Rectal smooth muscle tissue (tissue), 1 donor: ENCODE data around the gene HOXA4.

Experiments
- H3K27ac ChIP-seq: one replicate; pipeline ENCODE4 v1.7.0; 2013; ENCODE audit warnings: low read depth, low read length, inconsistent platforms
- H3K27me3 ChIP-seq: one replicate; pipeline ENCODE4 v1.7.0; 2013; ENCODE audit warnings: low read length; ENCODE audit not compliant: control insufficient read depth, insufficient read depth
- H3K36me3 ChIP-seq: one replicate; pipeline ENCODE4 v1.7.0; 2013; ENCODE audit warnings: low read length; ENCODE audit not compliant: control insufficient read depth, insufficient read depth
- H3K4me1 ChIP-seq: one replicate; pipeline ENCODE4 v1.7.0; 2013; ENCODE audit warnings: low read length; ENCODE audit not compliant: control insufficient read depth, insufficient read depth
- H3K4me3 ChIP-seq: one replicate; pipeline ENCODE4 v1.7.0; 2013; ENCODE audit warnings: low read length
- H3K9ac ChIP-seq: one replicate; pipeline ENCODE4 v1.7.0; 2013; ENCODE audit warnings: low read length

HOXA4 gene

DNA sequence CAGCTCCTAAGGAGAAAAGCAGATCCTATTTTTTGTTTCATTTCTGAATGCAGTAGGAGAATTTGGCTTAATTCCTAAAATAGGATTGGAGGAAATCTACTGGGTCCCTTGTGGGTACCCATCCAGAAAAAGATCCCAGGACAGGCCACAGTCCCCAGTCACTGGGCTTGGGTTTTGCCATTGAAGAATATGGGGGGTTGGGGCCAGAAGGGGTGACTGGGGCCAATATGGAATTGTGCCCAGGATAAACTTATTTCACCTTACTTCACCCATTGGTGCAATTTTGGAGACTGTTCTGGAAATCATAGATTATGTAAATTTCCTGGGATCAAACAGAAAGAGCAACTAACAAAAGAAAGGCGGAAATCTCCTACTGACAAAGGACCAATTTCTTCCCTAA is 7.9 kb upstream of the HOXA4 start:
- Histone ChIP-seq H3K36me3 (no peaks in the 10 kb centered on the region), H3K27me3 (no peaks in the 10 kb centered on the region), H3K27ac (peak overlapping the region; percentile 74), H3K9ac (no peak overlapping the region), H3K4me3 (peak overlapping the region; percentile 44), H3K4me1 (peaks cover 30% of the 10 kb centered on the region)

DNA sequence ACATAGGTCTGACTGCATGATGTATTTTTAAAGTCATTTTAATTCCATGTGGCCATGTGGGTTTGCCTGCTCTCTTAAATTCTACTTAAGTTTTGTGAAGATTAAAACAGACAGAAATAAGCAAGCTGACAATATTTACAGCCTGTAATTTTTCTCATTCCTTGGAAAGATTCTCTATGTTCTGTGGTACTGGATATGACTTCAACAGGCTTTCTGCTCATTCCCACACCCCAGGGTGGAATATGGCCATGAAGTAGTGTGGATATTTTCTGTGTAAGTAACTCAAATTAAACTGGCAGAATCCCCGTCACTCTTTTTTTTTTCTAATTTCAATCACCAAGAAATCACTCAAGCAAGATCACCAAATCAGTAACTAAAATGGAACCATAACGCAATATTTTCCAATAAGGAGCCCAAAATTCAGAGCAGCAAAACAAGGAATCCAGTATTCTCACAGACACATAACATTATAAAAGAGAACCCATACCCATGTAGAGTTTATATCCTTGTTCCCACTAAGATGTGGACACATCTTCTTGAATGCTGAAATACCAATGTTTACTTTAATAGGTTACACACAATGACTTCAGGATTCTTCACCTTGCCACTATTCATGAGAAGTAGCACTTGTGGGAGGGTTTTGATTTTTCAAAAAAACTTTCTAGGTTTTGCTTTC is 7.2 kb upstream of the HOXA4 start:
- Histone ChIP-seq H3K9ac (no peak overlapping the region), H3K27me3 (no peaks in the 10 kb centered on the region), H3K36me3 (no peaks in the 10 kb centered on the region), H3K27ac (peak overlapping the region; percentile 74), H3K4me1 (peaks cover 37% of the 10 kb centered on the region), H3K4me3 (peak overlapping the region; percentile 44)

DNA sequence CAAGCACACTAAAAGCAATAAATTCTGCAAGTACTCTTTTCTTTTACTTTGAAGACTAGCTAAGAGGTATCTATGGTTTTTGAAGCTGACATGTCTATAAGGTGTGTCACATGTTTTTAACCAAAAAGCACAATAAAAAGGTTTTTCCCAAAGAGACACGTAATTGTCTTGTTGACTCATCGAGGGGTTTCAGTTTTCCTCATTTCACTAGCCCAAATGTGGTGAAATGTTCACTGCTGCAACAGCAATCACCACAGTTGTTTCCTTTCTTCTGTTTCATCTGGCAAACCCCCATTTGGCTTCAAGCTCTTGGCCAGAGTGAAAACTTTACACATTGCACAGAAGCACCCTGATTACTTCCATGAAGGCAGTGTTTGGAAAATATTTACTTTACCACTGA is 3.8 kb upstream of the HOXA4 start:
- Histone ChIP-seq H3K4me3 (no peak overlapping the region), H3K36me3 (no peaks in the 10 kb centered on the region), H3K9ac (no peak overlapping the region), H3K27ac (peak overlapping the region; percentile 54), H3K27me3 (no peaks in the 10 kb centered on the region), H3K4me1 (peaks cover 44% of the 10 kb centered on the region)

DNA sequence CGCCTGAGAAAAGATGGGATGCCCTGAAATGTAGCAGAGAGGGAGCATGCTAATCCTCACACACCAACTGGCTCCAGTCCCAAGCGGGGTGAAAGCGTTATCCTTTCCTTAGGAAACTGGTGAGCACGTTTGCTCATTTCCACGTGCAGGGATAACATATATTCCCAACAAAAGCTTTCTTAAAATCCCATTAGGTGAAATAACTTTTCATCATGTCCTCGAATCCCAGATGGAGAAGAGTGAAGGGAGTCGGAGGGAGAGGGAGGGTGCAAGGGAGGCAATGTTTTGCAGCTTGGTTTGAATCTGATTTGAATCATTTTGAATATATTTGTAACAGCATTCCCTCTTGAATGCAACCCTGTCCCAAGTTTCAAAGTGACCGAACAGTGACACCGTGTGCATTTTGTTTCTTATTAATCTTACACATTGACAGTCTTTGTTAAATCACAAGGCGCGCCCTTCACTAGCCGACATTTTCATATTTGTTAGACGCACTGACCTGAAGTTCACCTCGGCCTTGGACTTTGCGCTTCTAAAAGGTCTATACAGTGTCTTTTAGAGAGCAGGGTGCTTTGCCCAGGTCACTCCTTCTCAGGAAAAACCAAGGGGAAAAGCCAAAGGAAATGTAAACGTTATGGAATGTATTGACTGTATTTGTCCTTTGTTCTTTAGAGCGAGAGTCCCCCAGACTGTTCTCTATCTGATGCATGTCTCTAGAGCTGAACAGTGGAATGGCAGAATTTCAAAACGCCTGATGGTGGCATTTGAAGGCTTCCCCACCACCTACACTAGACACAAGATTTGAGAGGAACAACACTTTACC is 3.1 kb upstream of the HOXA4 start:
- Histone ChIP-seq H3K27me3 (no peaks in the 10 kb centered on the region), H3K9ac (no peak overlapping the region), H3K27ac (peak overlapping the region; percentile 54), H3K4me3 (no peak overlapping the region), H3K4me1 (peaks cover 51% of the 10 kb centered on the region), H3K36me3 (no peaks in the 10 kb centered on the region)

DNA sequence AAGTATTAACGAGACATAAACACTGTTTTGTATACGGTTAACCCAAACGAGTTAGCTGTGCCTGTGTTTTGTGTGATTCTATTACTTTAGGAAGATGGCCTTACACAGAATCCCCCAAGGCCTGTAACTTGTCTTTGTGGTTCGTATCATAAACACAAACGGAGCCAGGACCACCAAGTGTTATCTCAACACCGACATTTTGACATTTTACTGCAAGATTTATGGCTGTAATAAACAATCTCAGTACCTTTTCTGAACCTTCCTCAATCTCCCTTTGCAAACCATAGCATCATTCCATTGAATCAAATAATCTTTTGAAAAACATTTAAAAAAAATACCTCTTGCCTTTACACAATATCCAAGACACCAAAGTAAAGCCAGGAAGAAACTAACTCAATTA is 2.4 kb upstream of the HOXA4 start:
- Histone ChIP-seq H3K4me1 (peaks cover 56% of the 10 kb centered on the region), H3K4me3 (no peak overlapping the region), H3K27me3 (no peaks in the 10 kb centered on the region), H3K27ac (peak overlapping the region; percentile 54), H3K36me3 (no peaks in the 10 kb centered on the region), H3K9ac (no peak overlapping the region)

DNA sequence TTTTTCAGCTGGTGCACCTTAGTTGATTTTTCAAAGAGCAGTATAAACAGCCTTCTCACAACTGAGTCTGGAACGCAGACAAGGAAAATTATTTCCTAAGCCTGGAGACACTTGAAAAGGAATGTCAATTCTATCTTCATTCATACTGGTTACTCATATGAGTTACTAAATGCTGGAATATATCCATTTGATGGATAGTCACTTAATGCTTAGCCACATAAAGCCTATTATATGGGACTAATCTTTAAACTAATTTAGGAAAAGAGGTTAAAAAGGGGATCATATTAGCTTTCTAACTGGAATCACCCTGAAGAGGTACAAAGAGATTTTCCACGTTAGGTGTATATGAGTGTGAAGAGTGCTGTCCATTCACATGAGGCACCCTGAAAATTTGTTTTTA is 1.7 kb upstream of the HOXA4 start:
- Histone ChIP-seq H3K27ac (no peak overlapping the region), H3K27me3 (no peaks in the 10 kb centered on the region), H3K4me1 (peaks cover 60% of the 10 kb centered on the region), H3K4me3 (no peak overlapping the region), H3K9ac (no peak overlapping the region), H3K36me3 (no peaks in the 10 kb centered on the region)

DNA sequence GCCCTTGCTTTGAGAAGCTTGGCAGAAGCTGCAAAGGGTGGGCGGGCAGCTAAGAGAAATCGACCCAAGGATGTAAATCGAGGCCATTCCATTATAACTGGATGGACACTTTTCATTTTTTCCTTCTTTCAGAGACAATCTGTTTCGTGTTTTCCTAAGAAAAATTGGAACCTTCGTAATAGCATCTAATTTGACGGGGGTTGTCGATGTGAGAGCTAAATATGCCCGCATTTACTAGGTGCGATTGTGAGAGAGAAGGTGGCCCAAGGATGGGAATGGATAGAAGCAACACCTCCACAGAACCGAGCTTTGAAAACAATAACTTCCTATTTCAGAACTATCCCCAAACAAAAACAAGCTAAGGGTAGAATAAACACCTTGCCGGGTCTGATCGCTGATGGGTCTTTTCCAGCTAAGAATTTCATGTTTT is 848 bp upstream of the HOXA4 start:
- H3K27ac ChIP-seq = peak overlapping the region; percentile 85
- H3K9ac ChIP-seq = peak overlapping the region; percentile 78
- no peaks in the 10 kb centered on the region for H3K36me3 ChIP-seq
- H3K27me3 ChIP-seq = no peaks in the 10 kb centered on the region
- peak overlapping the region; percentile 89 for H3K4me3 ChIP-seq
- peaks cover 59% of the 10 kb centered on the region for H3K4me1 ChIP-seq

DNA sequence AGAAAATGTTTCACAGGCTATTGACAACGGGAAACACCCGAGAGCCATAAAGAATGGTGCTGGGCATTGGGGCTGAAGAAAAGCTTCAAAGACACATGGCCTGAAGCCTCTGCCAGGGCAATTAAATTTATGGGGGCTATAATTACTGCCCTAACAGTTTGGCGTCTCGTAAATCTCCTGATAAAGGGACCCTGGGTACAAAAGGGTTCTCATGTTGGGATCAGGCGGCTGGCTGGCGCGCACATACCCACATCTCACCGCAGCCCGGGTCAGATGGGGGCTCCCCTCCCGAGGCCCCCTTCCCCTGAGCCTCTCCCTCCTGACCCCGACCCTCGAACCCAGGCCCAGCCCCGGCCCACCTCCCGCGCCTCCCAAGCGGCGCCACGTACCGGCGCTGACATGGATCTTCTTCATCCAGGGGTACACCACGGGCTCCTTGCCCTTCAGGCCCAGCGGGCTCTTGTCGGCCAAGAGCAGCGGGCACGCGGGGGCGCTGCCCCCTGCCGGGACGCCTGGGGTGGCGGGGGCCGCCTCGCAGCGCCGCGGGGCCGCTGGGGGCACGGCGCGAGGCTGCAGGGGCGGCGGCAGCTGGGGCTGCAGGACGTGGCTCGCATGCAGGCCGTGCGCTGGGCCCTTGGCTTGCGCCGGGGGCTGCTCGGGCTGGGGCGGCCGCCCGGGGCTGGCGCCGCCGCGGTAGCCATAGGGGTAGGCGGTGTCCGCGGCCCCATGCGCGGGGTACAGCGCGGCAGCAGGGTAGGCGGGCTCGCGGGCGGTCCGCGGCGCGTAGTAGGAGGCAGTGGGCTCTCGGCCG is 623 bp downstream of the HOXA4 start:
- Histone ChIP-seq H3K36me3 (no peaks in the 10 kb centered on the region), H3K9ac (no peak overlapping the region), H3K4me1 (peaks cover 53% of the 10 kb centered on the region), H3K27ac (peak overlapping the region; percentile 83), H3K4me3 (peak overlapping the region; percentile 75), H3K27me3 (no peaks in the 10 kb centered on the region)

DNA sequence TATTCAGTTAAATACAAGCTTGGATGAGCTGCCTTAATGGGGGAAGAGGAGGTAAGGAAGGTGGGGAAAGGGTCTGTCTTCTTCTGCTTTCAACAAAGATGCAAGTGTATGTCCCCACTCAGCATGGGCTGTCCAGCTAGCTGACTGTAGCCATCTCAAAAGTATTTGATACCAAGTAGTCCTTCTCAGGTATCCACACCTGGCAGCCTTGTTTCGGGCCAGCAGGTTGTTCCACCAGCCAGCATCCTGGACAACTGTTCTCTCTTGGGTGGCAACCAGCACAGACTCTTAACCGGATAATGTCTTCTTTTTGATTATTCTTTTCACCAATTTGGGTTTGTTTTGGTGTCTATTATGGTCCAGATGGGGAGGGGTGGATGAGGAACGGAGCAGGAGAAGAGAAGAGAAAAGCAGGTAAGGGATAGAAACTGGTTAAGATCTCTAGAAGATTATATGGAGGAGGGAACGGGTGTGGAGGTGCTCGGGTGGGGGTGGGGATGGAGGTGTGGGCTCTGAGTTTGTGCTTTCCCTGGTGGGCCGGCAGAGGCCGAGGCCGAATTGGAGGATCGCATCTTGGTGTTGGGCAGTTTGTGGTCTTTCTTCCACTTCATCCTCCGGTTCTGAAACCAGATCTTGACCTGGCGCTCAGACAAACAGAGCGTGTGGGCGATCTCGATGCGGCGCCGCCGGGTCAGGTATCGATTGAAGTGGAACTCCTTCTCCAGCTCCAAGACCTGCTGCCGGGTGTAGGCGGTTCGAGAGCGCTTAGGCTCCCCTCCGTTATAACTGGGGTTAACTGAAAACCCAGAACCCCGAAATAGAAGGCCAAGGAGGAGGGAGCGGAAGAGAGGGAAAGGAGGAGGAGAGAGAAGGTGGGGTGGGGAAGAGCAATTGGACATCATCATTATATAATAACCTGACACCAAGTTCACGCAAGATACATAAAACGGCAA is 1.5 kb downstream of the HOXA4 start:
- Histone ChIP-seq H3K27ac (peak overlapping the region; percentile 83), H3K4me3 (peak overlapping the region; percentile 75), H3K27me3 (no peaks in the 10 kb centered on the region), H3K9ac (no peak overlapping the region), H3K4me1 (peaks cover 47% of the 10 kb centered on the region), H3K36me3 (no peaks in the 10 kb centered on the region)

DNA sequence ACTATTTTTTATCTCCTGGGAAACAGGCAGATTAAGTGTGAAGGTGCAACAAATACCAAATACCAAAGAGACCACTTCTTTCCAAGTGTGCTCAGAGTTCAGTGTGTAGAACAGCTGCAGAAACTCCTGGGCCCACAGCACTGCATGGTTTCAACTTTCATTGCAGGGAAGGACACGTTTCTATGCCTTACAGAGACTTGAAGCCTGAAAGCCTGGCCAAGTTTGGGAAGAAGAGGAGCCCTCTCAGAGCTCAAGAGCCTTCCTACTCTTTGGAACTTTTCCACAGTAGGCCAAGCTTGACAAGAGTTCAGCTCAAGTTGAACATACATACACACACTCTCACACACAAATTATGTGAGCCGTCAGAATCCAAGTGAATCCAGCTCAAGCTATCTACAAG is 2.5 kb downstream of the HOXA4 start:
- Histone ChIP-seq H3K4me1 (peaks cover 43% of the 10 kb centered on the region), H3K9ac (no peak overlapping the region), H3K27me3 (no peaks in the 10 kb centered on the region), H3K36me3 (no peaks in the 10 kb centered on the region), H3K4me3 (no peak overlapping the region), H3K27ac (peak overlapping the region; percentile 72)

DNA sequence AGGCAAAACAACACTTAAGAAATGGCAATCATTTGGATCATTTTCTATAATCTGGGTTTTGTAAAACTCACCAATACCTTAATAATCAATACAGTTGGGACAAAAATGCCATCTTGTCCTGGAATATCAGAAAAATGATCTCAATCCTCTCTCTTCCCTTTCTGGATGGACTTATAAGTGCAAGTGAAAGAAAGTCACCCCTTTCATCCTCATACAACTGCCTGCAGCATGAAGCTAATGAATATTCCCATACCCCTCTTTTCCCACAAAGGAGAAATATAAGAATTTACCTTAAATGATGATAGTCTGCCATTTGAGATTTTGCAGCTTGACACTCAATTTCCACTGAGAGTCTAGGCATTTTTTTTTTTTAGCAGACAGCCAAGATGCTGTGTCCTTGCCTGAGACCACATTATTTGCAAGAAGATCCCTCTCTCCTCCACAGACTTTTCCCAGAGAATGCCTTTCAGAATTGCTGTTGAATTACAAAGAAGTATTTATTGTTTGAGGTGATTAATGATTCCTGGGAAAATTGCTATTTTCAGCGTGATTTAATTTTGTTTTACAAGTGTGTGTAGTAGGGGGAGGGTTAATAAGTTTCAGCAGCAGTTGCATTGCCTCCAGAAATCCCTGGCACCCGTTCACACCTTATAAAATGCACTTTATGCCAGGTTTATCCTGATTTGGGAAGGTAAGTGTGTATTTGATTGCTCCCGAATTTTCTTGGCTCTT is 3.8 kb downstream of the HOXA4 start:
- Histone ChIP-seq H3K27me3 (no peaks in the 10 kb centered on the region), H3K4me1 (peaks cover 37% of the 10 kb centered on the region), H3K27ac (no peak overlapping the region), H3K36me3 (peaks cover 2% of the 10 kb centered on the region), H3K9ac (no peak overlapping the region), H3K4me3 (no peak overlapping the region)
